ENCODE data around the gene ACTG1.

The ACTG1 gene

DNA sequence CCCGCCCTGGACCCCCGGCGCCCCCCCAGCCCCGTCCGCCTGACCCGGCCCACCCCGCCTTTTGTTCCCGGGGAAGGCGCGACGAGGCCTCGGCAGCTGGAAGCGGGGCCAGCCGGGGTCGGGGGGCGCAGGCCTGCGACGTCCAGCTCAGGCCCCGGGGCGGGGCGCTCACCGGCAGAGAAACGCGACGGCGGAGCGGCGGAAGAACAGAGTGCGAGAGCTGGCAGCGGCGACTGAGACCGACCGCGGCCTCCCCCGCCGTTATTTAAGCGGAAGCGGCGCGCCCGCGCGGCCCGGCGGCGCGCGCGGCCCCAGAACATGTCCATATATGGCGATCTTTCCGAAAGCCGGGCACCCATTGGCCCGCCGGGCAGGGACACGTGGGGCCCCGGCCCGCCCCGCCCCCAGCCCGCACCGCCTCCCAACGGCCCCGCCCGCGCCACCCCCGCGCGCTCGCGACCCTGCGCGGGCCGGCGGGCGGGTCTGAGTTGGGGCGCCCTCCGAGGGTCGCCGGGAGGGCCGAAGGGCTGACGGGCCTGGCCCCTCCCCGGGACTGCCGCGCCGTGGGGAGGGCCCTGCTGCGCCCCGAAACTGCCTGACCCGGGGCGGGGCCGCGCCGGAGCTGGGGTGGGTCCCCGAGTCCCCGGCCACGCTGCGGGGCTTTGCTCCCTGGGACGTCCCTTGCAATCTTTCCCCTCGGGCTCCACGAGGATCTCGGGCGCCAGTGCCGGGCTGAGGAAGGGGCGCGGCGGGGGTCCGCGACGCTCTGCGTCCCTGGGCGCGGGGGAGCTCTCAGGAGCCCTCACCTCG is at the start of gene ACTG1:
TSS of gene ACTG1 (minus strand) at position 238 of the 810 bp plus-strand sequence. CDS start 445 bp downstream, outside the sequence.
- DNase-seq, result peak; percentile 90 to 91

DNA sequence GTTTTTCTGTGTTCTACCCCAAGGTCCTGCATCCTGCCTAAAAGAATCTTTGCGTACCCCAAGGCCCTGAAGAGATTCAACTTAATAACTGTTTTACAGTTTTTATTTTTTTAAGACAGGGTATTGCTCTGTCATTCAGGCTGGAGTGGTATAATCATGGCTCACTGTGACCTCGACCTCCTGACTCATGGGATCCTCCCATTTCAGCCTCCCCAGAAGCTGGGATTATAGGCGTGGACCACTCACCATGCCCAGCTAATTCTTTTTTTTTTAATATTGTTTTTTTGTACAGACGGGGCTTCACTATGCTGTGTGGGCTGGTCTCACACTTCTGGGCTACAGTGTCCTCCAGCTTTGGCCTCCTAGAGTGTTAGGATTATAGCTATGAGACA is 48.9 kb upstream of the ACTG1 start:
- DNase-seq, result no peak

DNA sequence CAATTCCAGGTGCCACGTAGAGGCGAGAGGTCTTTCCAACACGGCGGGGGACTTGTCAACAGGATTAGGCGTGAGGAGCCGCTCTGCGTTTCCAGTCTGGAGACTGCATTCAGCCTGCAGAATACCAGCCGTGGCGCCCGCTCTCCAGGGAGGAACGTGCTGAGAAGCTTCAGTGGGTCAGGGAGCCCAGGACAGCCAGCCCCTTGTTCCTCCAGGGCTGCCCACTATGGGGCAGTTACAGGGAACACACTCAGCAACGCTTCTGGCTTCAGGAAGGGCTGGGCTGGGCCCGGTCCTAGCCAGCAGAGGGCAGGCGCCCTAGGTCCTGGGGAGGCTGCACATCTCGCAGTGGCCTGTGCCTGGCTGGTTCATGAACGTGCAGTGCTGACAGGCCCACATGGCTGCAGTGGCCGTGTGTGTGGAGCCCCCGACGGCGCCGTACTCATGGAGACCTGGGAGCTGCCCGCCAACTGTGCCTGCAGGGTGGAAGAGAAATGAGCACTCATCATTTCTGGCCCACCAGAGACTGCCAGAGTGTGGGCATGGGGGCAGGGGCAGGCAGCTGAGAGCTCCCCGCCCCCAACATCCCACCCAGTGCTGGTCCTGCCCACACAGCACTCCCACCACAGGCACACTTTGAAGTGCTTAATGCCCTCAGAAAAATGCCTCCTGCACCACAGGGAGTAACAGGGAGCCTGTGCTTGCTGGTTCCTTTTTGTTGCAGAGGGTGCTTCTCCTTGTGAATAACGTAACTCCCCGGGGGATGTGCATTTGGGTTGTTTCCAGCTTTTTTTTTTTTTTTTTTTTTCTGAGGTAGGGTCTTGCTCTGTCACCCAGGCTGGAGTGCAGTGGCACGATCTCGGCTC is 46.6 kb upstream of the ACTG1 start:
- no peak for DNase-seq

DNA sequence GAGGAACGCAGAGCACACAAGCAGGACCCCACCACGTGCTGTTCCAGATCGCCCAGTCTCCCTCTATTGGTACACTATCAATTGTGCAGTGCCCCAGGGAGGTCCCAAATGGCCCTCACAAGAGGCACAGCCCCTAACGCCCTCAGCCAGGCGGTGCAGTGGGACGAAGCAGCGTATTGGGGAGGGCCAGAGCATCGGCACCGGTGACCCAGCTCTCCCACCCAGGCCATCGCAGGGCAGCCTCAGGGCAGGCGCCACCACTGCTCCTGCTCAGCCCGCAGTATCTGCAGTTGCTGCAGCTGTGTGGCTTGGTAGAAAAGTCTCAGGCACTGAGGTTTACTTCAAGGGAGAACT is 45.5 kb upstream of the ACTG1 start:
- DNase-seq, result no peak

DNA sequence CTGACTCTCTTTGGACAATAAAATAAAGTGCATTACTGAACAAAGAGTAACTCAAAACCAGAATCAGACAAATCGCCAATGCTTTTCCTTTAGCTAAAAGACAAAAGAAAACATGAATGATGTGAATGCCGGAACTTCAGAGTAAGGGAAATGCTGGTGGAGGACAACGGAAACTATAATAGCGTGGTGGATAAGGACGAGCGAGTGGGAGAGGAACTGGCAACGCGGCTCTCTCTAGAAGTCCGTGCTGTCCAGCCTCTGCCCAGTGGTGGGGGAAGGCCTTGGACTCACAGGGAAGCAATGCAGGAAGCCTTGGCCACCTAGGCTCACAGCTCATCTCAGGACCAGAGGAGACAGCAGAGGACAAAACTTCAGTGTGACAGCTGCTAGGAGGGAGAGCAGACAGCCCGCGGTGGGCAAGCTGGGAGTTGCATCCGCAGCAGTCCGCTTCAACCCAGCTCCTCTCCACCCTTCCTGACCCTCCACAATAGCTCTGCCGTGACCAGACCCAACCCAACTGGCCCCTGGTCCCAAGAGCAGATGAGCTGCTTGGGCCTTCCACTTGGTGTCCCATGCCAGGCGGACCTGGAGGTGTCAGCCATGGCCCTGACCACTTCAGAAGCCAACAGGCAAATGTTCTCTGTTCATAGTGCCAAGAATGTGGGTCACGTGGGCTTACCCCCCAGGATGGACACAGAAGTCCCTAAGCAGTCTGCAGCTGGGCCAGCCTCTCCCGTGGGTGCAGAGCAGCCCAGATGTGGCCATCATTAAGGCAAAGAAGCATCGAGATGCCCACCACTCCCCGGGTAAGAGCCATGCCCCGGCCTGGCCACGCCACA is 44.9 kb upstream of the ACTG1 start:
- DNase-seq, result no peak

DNA sequence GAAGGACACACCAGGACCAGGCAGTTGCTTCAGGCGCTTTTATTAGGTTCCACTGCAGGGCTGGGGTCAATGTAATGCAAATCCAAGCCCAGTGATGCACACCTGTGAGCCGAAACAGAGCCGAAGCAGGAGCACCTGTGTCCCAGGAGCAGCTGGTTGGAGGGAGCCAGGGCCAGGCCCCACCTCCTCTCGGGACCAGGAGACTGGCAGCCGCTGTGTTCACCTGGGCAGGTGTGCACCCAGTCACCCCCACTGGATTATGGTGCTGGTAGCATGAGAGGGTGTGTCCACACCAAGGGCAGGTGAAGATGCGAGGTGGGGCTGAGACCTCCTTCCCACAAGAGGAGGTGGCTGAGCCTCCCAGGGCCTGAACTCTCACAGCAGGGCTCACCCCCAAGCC is 44.3 kb upstream of the ACTG1 start:
- no peak for DNase-seq

DNA sequence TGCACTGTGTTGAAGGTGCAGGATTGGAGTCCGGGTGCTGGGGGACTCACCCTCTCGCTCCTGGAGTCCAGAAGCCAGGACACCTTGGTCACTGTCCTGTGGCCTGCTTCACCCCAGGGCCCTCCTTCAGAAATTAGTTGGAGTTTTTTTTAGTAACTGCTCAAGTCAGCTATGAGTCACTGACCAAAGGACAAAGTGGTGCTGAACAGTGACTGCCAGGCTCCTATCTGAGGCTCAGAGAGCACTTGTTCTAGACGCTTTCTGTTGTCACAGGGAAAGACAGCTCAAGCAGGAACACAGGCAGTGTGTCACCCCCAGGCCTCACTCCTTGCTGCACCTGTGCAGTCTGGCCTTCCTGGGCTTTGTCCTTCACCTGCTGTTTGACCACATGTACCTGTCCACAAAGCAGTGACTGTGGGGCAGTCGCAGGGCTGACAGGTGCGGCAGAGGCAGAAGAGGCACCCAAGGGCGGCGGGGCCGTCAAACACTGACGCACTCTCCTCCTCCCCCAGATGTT is 43.6 kb upstream of the ACTG1 start:
- no peak for DNase-seq

DNA sequence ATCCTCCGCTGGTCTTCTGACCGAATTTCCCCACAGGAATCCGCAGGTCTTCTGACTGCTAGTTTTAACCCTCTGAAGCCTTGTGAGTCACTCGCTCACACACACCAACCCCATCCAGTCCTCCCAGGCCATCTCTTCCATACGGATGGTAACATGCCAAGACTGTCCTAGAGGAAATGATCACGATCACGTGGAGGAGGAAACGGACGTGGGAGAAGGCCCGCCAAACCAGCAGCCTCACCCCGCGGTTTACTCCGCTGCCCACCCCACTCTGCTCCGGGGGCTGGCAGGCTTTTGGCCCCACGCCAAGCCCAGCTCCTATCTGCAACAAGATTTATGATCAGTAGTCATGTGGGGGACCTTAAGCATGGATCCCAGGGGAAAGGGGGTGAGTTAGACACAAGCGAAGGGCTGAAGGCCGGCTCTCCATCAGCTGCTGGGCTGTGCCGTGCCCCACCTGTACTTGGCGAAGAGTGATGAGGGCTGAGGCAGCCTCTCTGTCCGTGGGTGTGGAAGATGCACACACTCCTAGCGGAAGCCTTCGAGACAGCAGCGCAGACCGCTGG is 41.1 kb upstream of the ACTG1 start:
- DNase-seq, result no peak

DNA sequence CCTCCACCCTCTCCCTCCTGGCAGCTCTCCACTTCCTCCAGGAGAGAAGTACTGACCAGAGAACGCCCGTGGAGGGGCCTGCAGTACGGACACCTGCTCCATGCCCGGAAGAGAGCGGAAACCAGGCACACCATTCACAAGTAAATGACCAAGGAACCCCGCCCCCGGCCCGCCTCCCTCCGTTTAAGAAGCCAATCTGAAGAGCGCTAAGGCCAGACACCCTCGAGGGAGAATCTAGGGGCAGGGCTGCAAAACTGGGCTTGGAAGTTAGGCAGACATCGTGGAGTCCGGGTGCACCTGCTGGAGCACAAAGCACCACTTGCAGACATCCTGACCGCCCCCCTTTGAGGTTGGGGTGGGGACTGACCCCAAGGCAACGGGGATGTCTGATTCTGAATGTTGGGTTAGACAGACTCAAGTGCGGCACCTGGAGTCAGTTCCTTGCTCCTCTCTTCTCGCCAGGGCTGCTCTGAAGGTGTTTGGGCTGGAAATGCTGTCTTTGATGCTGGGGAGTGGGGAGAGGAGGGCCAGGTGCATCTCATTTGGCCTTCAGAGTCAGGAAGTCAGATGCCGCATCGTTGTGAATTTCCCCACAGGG is 40.5 kb upstream of the ACTG1 start:
- peak; percentile 74 to 78 for DNase-seq

DNA sequence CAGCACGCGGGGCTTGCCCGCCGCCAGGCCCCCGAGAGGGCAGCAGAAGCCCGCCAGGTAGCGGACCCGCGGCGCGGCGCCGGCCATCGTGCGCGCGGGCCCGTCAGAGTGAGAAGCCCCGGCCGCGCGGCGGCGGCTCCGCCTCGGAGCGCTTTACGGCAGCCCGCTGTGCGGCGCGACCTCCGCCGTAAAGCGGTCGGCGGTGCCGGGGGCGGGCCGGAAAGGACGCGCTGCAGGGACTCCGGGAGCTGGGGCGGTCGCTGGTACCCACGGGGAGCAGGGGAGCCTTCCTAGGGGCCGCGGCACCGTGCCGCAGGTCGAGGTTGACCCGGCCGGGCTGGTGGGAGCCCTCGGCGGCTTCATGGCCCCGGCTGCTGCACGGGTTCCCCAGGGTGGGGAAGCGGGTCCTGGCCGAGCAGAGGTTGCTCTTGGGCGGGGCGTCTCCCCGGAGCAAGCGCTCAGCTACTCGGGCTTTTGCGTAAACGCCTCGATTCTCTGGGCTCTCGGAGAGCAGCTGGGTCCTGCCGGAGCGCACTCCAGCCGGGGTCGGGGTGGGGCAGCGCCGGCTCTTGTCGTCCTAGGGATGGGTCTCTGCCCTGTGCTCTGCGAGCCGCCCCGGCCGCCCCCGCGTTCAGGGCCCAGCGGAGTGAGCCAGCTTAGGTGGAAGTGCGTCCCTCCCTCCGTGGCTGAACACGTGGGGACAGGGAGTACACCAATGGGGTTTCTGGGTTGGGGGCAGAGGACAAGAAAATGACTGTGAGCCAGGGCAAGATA is 39.8 kb upstream of the ACTG1 start, which contains the start of gene FAAP100:
TSS of gene FAAP100 (minus strand) at position 110 of the 774 bp plus-strand sequence. CDS start at position 87, 23 bp downstream.
- peak; percentile 74 to 81 for DNase-seq

DNA sequence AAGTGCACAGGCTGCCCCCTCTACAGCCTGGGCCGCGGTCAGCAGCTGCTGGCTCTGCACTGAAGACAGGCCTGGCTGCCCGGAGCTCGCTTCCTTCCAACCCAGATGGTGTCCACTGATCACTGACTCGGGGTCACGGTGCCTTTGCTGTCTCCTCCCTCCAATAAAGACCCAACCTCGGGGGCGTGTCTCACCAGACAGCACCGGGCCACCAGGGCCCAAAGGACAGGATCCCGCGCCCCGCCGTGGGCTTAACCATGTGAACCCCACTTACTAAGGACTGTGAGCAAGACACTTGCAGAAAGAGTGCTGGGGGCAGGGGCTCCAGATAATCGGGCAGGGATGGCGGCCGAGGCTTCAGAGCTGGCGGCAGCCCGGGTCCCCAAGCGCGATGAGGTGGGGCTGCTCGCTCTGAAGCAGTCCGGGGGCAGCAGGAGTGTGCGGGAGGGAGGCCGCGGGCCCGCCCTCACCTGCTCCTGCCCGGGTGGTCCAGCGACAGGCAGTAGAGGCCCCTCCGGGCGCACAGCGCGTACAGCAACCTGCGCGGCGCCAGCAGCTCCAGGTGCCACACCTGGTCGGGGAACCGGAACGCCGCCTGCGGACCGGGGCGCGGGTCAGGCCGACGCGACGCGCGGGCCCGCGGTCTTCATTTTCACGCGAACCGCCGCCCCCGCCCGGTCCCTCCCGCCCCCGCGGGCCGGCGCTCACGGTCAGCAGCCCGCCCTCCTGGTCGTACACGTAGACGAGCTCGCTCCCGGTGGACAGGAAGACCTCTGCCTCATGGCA is 39.1 kb upstream of the ACTG1 start:
- no peak for DNase-seq

DNA sequence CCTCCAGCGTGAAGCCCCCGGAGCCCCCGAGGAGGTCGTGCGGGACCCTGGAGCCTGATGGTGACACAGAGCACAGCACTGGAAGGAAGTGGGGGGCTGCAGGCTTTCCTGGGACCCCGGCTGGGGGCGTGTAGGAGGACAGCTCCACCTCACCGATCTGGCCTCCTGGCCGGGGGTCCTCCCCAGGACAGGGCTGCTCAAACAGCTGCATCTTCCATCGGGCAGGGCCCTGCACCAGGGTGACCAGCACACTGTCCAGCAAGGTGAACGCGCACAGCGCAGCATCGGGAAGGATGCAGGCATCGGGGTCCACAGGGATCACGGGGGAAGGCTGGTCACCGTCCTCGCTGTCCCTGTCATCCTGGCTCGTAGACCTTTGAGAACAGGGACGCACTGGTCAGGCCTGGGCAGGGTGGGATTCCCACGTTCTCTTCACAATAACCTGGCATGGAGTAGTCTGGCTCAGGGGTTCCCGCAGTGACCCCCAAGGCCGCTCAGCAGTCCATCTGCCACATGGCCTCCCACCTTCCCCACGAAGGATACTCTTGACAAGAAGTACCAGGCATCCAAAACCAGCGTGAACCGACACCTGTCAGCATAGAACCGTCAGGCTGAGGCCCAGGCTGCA is 38.3 kb upstream of the ACTG1 start:
- DNase-seq, result no peak

DNA sequence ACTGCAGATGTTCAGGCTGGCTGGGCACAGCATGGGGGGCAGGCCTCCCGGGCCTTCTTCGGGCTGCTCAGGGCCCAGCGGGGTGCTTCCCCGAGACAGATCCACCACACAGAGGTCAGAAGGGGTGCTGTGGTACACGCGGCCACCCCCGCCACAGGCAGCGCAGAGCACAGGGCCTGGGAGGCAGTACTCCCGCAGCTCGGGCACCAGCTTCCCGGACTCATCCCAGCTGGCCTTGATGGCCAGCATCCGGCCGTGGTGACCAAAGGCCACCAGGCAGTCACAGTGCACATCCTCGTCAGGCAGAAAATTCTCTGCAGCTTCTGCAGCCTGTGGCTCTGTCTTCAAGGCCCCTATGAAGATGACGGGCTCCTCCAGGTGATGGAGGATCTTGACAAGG is 37.7 kb upstream of the ACTG1 start:
- no peak for DNase-seq

DNA sequence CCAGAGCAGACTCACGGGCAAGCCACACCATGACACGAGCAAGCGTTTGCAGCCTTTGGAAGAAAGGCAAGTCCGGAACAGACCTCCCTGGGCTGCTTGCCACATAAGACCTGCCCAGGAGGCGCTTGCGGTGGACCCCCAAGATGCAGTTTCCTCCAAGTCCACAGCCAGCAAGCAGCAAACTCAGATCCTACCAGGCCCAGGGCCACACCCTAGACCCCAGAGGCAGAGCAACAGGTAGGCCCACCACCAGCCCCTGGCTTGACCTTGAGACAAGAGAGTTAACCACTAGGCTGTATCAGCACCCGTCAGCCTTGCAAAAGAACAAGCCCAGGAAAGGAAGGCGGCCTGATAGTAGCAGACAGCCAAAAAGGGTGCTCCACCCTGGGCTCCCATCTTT is 37.2 kb upstream of the ACTG1 start:
- DNase-seq, result no peak

DNA sequence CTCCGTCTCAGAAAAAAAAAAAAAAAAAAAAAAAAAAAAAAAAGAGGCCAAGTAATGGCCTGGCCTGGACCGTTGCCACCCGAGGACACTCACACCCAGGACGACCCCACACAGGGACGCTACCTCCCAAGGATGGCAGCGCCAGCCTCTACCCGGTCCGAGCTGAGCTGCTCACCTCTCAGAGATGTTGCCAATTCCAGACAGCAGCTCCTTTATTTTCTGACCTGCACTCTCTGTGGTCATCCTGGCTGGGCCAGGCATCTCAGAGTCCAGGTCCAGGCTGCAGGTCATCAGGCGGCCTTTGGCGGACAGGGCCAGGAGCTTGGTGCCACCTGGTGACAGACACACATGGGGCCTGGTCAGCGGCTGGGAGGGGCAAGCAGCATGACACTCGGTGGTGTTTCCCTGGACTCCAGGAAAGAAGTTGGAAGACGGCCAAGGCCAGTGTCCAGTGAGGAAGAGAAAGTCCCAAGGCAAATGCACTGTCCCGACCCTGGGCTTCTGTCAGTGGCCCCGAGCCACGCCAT is 36.5 kb upstream of the ACTG1 start:
- no peak for DNase-seq

DNA sequence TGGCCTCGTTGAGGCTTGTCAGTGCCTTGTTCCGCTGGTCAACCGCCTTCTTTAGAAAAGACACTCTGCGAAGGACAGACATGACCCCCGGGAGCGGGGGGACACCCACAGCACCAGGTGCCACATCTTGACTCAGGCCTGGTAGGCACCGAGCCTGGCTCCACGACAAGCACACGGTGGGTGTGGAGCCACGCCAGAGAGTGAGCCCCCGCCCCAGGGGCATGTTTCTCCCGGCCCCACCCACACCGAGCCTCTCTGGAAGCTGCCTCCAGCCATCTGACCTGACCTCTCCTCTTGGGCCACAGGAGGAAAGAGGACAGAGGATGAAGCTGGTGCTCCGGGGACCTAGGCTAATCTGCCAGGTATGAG is 35.0 kb upstream of the ACTG1 start:
- DNase-seq, result no peak

DNA sequence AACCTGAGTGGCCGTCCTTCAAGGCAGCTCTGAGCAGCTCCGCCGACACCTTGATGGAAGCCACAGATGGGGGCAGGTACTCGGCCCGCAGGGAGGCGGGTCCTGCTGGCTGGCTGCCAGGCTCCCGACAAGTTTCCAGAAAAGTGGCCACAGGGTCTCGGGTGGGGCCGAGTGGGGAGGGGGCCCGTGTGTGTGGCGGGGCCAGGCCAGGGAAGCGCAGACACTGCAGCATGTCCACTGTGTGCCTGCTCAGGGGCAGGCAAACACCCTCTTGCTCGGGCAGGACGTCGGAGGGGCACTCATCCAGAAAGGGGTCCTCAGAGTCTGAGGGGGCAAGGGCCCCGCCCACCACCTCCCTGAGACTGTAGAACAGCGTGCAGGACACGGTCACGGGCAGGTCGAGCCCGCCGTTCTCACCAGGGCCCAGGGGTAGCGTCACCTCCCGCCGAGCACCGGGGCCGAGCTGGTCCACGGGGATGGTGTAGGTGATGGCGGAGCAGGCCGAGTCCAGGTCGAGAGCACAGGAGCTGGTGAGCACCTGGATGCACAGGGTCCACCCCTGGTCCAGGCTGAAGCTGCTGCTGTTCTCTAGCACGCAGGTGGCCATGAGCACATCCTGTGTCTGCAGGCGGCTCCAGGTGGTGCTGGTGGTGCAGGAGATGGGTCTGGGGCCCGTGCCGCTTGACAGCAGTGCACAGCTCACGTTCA is 34.5 kb upstream of the ACTG1 start:
- no peak for DNase-seq

DNA sequence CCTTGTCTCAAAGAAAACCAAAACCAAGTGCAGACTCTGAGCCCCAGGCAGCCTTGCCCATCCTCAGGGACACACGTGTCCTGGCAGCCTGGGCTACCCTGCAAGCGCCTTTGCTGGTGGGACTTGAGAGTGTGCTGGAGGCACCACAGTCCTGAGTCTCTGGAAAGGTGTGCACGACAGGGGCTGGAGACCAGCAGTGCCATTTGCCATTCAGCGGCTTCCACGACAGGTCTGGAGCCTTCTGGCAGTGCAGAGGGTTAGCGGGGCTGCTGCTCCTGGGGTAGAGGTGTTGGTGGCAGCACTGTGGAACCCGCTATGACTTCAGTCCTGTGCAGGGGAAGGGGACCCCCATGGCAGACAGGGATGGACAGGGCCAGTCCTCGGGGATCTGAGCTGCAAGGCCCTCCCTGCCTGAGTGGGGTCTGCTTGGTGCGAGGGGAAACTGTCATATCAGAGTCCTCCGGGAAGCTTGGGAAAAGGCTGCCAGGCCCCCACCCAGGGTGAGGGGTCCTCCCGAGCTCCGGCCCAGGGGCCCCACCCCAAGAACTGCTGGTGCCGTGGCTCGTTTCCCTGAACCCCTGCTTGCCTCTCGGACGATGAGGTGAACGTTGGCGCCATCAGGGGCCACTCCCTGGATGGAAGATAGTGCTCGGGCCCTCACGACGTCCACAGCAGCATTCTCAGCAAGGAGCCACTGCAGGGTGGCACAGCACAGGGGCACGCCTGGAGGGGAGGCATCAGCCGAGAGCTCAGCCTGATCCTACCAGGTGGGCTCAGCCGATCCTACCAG is 32.8 kb upstream of the ACTG1 start:
- no peak for DNase-seq

All from activated CD4-positive, alpha-beta T cell treated with anti-CD3 and anti-CD28 coated beads for 4 hours (primary cell).